Ascending aorta (tissue), 2 donors: ENCODE results near the gene PIPOX. TPM values are rescaled to one million over a fixed set of nuclear protein-coding genes. Genes with fewer than 3 reads are reported as not detected.
"Not testable (repeated sequence)": the region's sequence is repeated elsewhere in the genome, so short reads cannot be mapped to it uniquely, and the experiment has no call there.

Experiments used
- DNase-seq, 2 donors: peaks; one replicate each; pipeline ENCODE4 v3.0.0-alpha.2; 2019; ENCODE audit warnings: low spot score in 2 of 2
- H3K27ac ChIP-seq, 2 donors: fragments of 200-600 bp; sonication (generic); one replicate each; pipeline ENCODE4 v1.5.1; 2016 to 2017; ENCODE audit warnings: mild to moderate bottlenecking in 1 of 2
- H3K27me3 ChIP-seq: fragments of 200-600 bp; sonication (generic); one replicate; pipeline ENCODE4 v1.5.1; 2017
- H3K36me3 ChIP-seq, 2 donors: fragments of 200-600 bp; sonication (generic); one replicate each; pipeline ENCODE4 v1.5.1; 2016
- H3K4me1 ChIP-seq, 2 donors: fragments of 200-600 bp; sonication (generic); one replicate each; pipeline ENCODE4 v1.5.1; 2016 to 2017; ENCODE audit warnings: mild to moderate bottlenecking in 1 of 2
- H3K4me3 ChIP-seq, 2 donors: fragments of 200-600 bp; sonication (generic); one replicate each; pipeline ENCODE4 v1.5.1; 2016 to 2017; ENCODE audit warnings: mild to moderate bottlenecking in 1 of 2
- H3K9me3 ChIP-seq, 2 donors: fragments of 200-600 bp; sonication (generic); one replicate each; pipeline ENCODE4 v1.5.1; 2016
- CTCF ChIP-seq, 3 experiments: fragments of 200-600 bp in 2 of 3; fragments of 450-650 bp in 1 of 3; sonication (generic) in 2 of 3; IDR thresholded peaks; one replicate each; pipeline ENCODE4 v1.5.1; 2016 to 2019; ENCODE audit warnings: antibody characterized with exemption in 3 of 3, mild to moderate bottlenecking in 1 of 3, moderate library complexity in 1 of 3
- intact Hi-C: fragments of 100-400 bp; cut with DNase I; formaldehyde crosslinking; loops from one replicate; pipeline ENCODE4 v1.15.1; 2023
- total RNA-seq: library from RNA; depleted of rRNA; stranded (reverse); fragments of >200 nt; gene quantifications from one replicate; pipeline ENCODE4 v1.1.0, GENCODE V29; 2016

PIPOX gene
- total RNA-seq, 1 donor from 2014 or later: not detected

- no peak for TF ChIP-seq CTCF (IDR thresholded peaks at IDR 0.05)
- DNase-seq: no peak
- intact Hi-C loops: no loop called here
- H3K4me1 ChIP-seq: no peaks in the 10 kb centered on the region
- no peaks in the 10 kb centered on the region for H3K27me3 ChIP-seq
- H3K27ac ChIP-seq: no peak overlapping the region
- H3K9me3 ChIP-seq: no peaks in the 10 kb centered on the region
- H3K4me3 ChIP-seq: no peak overlapping the region
- peaks cover 75 to 95% of the 10 kb centered on the region in 2 donors for H3K36me3 ChIP-seq
Observed at GRCh38 chr17:29084541-29085146, 41.7 kb downstream of the PIPOX start.

GRCh38 chr17:29085223-29085622 lies 42.3 kb downstream of the PIPOX start:
- no peak for DNase-seq
- H3K4me1 ChIP-seq: no peaks in the 10 kb centered on the region
- intact Hi-C loops: no loop called here
- H3K27ac ChIP-seq: no peak overlapping the region
- no peaks in the 10 kb centered on the region for H3K9me3 ChIP-seq
- no peaks in the 10 kb centered on the region for H3K27me3 ChIP-seq
- H3K4me3 ChIP-seq: no peak overlapping the region
- no peak for TF ChIP-seq CTCF (IDR thresholded peaks at IDR 0.05)
- H3K36me3 ChIP-seq: peaks cover 75 to 95% of the 10 kb centered on the region in 2 donors

DNA sequence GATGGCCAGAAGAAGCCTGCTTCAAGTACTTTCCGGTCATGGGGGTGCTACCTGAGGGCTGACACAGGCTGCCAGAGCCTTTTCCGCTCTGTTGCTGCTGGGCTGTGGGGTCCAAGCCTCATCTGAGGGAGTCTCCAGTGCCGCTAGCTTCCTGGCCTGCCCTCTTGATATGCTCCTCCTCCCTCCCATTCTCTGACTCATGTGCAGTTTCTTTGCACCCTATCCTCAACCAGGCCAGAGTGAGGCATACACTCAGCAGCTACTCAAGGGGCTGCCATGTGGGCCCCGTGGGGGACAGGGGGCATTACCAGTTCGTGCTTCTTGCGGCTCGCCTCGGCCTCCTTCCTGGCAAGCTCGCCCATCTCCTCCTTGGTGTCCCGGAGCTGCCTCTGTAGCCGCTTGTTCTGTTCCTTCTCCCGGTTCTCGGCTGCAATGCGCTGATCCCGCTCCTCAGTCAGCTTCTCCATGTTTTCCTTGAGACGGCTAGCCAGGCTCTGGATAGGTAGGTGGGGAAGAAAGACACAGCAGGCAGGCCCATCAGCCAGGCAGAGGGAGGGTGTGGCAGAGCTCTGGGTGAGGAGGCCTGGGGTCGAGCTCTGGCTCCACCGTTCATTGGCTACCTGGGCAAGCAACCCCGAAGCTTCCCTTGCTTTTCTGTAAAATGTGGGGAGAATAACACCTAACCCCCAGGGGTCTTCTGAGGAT lies 43.8 kb downstream of the PIPOX start:
- no peaks in the 10 kb centered on the region for H3K27me3 ChIP-seq
- H3K9me3 ChIP-seq: no peaks in the 10 kb centered on the region
- intact Hi-C loops: no loop called here
- H3K27ac ChIP-seq: no peak overlapping the region
- H3K4me1 ChIP-seq: no peaks in the 10 kb centered on the region
- H3K4me3 ChIP-seq: no peak overlapping the region
- no peak for TF ChIP-seq CTCF (IDR thresholded peaks at IDR 0.05)
- DNase-seq: no peak
- peaks cover 80 to 95% of the 10 kb centered on the region in 2 donors for H3K36me3 ChIP-seq

DNA sequence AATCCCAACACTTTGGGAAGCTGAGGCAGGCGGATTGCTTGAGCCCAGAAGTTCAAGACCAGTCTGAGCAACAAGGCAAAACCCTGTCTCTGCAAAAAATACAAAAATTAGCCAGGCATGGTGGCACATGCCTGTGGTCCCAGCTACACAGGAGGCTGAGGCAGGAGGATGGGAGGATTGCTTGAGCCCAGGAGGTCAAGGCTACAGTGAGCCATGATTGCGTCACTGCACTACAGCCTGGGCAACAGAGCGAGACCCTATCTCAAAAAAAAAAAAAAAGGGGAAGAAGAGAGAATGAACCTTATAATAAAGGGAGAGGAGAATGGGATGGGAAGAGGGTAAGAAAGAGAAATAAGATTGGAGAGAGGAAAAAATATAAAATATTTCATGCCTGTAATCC lies 45.8 kb downstream of the PIPOX start:
- H3K27me3 ChIP-seq, intact Hi-C loops, H3K27ac ChIP-seq, DNase-seq, H3K4me1 ChIP-seq, H3K9me3 ChIP-seq, H3K4me3 ChIP-seq: not testable (repeated sequence)
- H3K36me3 ChIP-seq: peaks cover 91 to 97% of the 10 kb centered on the region in 2 donors

GRCh38 chr17:29089601-29090044 lies 46.7 kb downstream of the PIPOX start:
- TF ChIP-seq CTCF (IDR thresholded peaks at IDR 0.05): no peak
- DNase-seq: no peak
- no peak overlapping the region for H3K4me3 ChIP-seq
- no peaks in the 10 kb centered on the region for H3K27me3 ChIP-seq
- intact Hi-C loops: no loop called here
- no peaks in the 10 kb centered on the region for H3K9me3 ChIP-seq
- no peak overlapping the region for H3K27ac ChIP-seq
- H3K36me3 ChIP-seq: peaks cover 95 to 97% of the 10 kb centered on the region in 2 donors
- H3K4me1 ChIP-seq: no peaks in the 10 kb centered on the region

- peaks cover 94 to 97% of the 10 kb centered on the region in 2 donors for H3K36me3 ChIP-seq
- no peak overlapping the region for H3K27ac ChIP-seq
- H3K4me3 ChIP-seq: no peak overlapping the region
- H3K27me3 ChIP-seq: no peaks in the 10 kb centered on the region
- intact Hi-C loops: no loop called here
- no peaks in the 10 kb centered on the region for H3K9me3 ChIP-seq
- H3K4me1 ChIP-seq: no peaks in the 10 kb centered on the region
- DNase-seq: no peak
- TF ChIP-seq CTCF (IDR thresholded peaks at IDR 0.05): no peak
Observed at GRCh38 chr17:29090108-29090507, 47.2 kb downstream of the PIPOX start.
